Cardiac muscle cell (in vitro differentiated cells and primary cell): ENCODE data around the gene VEPH1. TPM values are rescaled to one million over a fixed set of nuclear protein-coding genes. Genes with fewer than 3 reads are reported as not detected.

Experiments
- DNase-seq, 2 donors: peaks; one replicate each; pipeline versions ENCODE4 v3.0.0 to v3.0.0-alpha.2; 2010 to 2017; ENCODE audit warnings: low read depth in 1 of 2, low spot score in 1 of 2
- H3K27ac ChIP-seq: fragments of 200-600 bp; sonication (generic); 2 replicates; pipeline ENCODE4 v1.5.1; 2016
- H3K27me3 ChIP-seq: fragments of 200-600 bp; sonication (generic); 2 replicates; pipeline ENCODE4 v1.6.0; 2016; ENCODE audit warnings: control low read depth
- H3K36me3 ChIP-seq: fragments of 200-600 bp; sonication (generic); 2 replicates; pipeline ENCODE4 v1.5.1; 2016; ENCODE audit warnings: control low read depth
- H3K4me1 ChIP-seq: fragments of 200-600 bp; sonication (generic); 2 replicates; pipeline ENCODE4 v1.8.1; 2017; ENCODE audit warnings: low read depth, mild to moderate bottlenecking, mixed run types
- H3K4me3 ChIP-seq: fragments of 200-600 bp; sonication (generic); 2 replicates; pipeline ENCODE4 v1.5.1; 2016; ENCODE audit warnings: mild to moderate bottlenecking
- H3K9me3 ChIP-seq: fragments of 200-600 bp; sonication (generic); 2 replicates; pipeline ENCODE4 v1.5.1; 2017; ENCODE audit warnings: low read depth, mild to moderate bottlenecking, control low read depth
- polyA plus RNA-seq: library from polyadenylated mRNA; unstranded; fragments of >200 nt; fragmentation: Nextera tagmentation; extraction: Ambion mirVana; gene quantifications from 2 replicates; pipeline ENCODE4 v1.2.1, GENCODE V29; 2016
- total RNA-seq: library from RNA; depleted of rRNA; stranded (reverse); fragments of >200 nt; gene quantifications from 2 replicates; pipeline ENCODE4 v1.2.3, GENCODE V29; 2016
- TF ChIP-seq, protein P1 (sequence below): IDR thresholded peaks from 2 replicates; pipeline ENCODE4 v1.5.1; 2012; ENCODE audit warnings: low read depth, mild to moderate bottlenecking, low read length

Gene VEPH1
- total and polyA plus RNA-seq, 2 experiments from 2014 or later: 1.1 to 1.7 TPM

DNA sequence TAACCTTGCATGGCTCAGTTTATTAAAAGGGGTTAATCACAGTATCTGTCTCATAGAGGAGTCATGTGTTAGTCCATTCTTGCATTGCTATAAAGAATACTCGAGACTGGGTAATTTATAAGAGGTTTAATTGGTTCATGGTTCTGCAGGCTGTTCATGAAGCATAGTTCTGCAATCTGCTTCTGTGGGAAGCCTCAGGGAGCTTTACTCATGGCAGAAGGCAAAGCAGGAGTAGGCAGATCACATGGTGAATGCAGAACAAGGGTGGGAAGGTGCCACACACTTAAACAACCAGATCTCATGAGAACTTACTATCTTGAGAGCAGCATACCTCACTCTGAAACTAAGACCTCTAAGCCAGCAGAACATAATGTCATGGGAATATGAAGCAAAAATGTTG, 108.8 kb downstream of the VEPH1 start:
- no peaks in the 10 kb centered on the region for H3K36me3 ChIP-seq
- H3K27me3 ChIP-seq: no peaks in the 10 kb centered on the region
- TF ChIP-seq, protein P1, sequence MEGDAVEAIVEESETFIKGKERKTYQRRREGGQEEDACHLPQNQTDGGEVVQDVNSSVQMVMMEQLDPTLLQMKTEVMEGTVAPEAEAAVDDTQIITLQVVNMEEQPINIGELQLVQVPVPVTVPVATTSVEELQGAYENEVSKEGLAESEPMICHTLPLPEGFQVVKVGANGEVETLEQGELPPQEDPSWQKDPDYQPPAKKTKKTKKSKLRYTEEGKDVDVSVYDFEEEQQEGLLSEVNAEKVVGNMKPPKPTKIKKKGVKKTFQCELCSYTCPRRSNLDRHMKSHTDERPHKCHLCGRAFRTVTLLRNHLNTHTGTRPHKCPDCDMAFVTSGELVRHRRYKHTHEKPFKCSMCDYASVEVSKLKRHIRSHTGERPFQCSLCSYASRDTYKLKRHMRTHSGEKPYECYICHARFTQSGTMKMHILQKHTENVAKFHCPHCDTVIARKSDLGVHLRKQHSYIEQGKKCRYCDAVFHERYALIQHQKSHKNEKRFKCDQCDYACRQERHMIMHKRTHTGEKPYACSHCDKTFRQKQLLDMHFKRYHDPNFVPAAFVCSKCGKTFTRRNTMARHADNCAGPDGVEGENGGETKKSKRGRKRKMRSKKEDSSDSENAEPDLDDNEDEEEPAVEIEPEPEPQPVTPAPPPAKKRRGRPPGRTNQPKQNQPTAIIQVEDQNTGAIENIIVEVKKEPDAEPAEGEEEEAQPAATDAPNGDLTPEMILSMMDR: no peak
- DNase-seq: no peak
- no peak overlapping the region for H3K4me3 ChIP-seq
- no peaks in the 10 kb centered on the region for H3K9me3 ChIP-seq
- H3K27ac ChIP-seq: no peak overlapping the region
- H3K4me1 ChIP-seq: no peaks in the 10 kb centered on the region

GRCh38 chr3:157393113-157393512, 110.1 kb downstream of the VEPH1 start:
- DNase-seq: no peak
- no peak overlapping the region for H3K27ac ChIP-seq
- H3K27me3 ChIP-seq: no peaks in the 10 kb centered on the region
- TF ChIP-seq, protein P1: no peak
- no peak overlapping the region for H3K4me3 ChIP-seq
- no peaks in the 10 kb centered on the region for H3K36me3 ChIP-seq
- H3K4me1 ChIP-seq: no peaks in the 10 kb centered on the region
- H3K9me3 ChIP-seq: no peaks in the 10 kb centered on the region

DNA sequence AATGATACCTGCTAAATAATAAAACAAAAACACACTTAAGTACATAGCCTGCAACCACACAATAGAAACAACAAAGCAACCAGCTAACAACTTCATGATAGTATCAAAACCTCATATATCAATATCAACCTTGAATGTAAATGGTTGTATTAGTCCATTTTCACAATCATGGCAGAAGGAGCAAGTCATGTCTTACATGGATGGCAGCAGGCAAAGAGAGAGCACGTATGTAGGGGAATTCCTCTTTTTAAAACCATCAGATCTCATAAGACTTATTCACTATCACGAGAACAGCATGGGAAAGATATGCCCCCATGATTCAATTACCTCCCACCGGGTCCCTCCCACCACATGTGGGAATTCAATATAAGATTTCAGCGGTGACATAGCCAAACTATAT, 111.1 kb downstream of the VEPH1 start:
- TF ChIP-seq, protein P1: no peak
- no peak overlapping the region for H3K4me3 ChIP-seq
- no peaks in the 10 kb centered on the region for H3K36me3 ChIP-seq
- H3K4me1 ChIP-seq: no peaks in the 10 kb centered on the region
- no peak for DNase-seq
- no peaks in the 10 kb centered on the region for H3K9me3 ChIP-seq
- no peak overlapping the region for H3K27ac ChIP-seq
- H3K27me3 ChIP-seq: no peaks in the 10 kb centered on the region

- Histone ChIP-seq H3K9me3 (no peaks in the 10 kb centered on the region), H3K27ac (no peak overlapping the region), H3K4me1 (no peaks in the 10 kb centered on the region), H3K27me3 (no peaks in the 10 kb centered on the region), H3K36me3 (no peaks in the 10 kb centered on the region), H3K4me3 (no peak overlapping the region)
- TF ChIP-seq, protein P1: no peak
- no peak for DNase-seq
These were observed 112.3 kb downstream of the VEPH1 start for GRCh38 chr3:157390713-157391515.

DNA sequence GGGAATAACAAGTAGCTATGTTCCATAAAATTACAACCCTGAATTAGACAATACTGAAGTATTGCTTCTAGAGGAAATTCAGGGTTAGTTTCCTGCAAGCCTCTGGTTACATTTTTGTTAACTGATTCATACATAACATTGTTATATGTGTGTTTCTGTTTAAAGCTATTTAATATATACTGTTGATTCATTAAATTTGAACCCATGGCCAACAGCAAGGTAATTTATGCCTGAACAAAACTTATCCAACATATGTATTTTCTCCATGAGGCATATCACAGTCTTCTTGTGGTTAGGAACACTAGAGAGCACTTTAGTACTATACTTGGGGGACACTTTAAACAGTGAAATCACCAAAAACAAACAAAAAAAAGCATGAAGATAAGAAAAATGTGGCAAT, 114.2 kb downstream of the VEPH1 start:
- Histone ChIP-seq H3K36me3 (no peaks in the 10 kb centered on the region), H3K4me3 (no peak overlapping the region), H3K9me3 (no peaks in the 10 kb centered on the region), H3K27me3 (no peaks in the 10 kb centered on the region), H3K4me1 (no peaks in the 10 kb centered on the region), H3K27ac (no peak overlapping the region)
- TF ChIP-seq, protein P1: no peak
- peak in 1 of 2 donors; percentile 29 for DNase-seq
